ENCODE results near the gene DOC2B. TPM values are rescaled to one million over a fixed set of nuclear protein-coding genes. Genes with fewer than 3 reads are reported as not detected.
"Not testable (repeated sequence)": the region's sequence is repeated elsewhere in the genome, so short reads cannot be mapped to it uniquely, and the experiment has no call there.

DOC2B gene
- total RNA-seq, 2 experiments from 2014 or later: not detected

- POLR2A ChIA-PET: no interaction called here
- no peaks in the 10 kb centered on the region for H3K9me3 Mint-ChIP-seq
- peaks cover 8% of the 10 kb centered on the region for H3K27me3 Mint-ChIP-seq
- H3K4me3 Mint-ChIP-seq: no peak overlapping the region
- DNase-seq (no peak), ATAC-seq (ENCODE audit: low read depth) (no peak)
- H3K27ac Mint-ChIP-seq: no peak overlapping the region
- H3K36me3 Mint-ChIP-seq: no peaks in the 10 kb centered on the region
- peaks cover 2% of the 10 kb centered on the region for H3K4me1 Mint-ChIP-seq
These were observed 8.1 kb downstream of the DOC2B start for GRCh38 chr17:173166-173911.

- Mint-ChIP-seq H3K9me3 (no peaks in the 10 kb centered on the region), H3K27ac (no peak overlapping the region)
These were observed 9.0 kb downstream of the DOC2B start for GRCh38 chr17:172401-172800.

GRCh38 chr17:171871-172270, 9.6 kb downstream of the DOC2B start:
- Mint-ChIP-seq H3K27ac (no peak overlapping the region), H3K36me3 (no peaks in the 10 kb centered on the region), H3K9me3 (no peaks in the 10 kb centered on the region), H3K4me1 (peaks cover 2% of the 10 kb centered on the region), H3K27me3 (peaks cover under 1% of the 10 kb centered on the region), H3K4me3 (no peak overlapping the region)
- ATAC-seq (ENCODE audit: low read depth): no peak
- no peak for DNase-seq
- POLR2A ChIA-PET: no interaction called here

More at GRCh38 chr17:172401-172800, 9.0 kb downstream of the DOC2B start:
- Mint-ChIP-seq H3K27me3 (peaks cover 4% of the 10 kb centered on the region), H3K36me3 (no peaks in the 10 kb centered on the region), H3K4me3 (no peak overlapping the region), H3K4me1 (peaks cover 2% of the 10 kb centered on the region)
- POLR2A ChIA-PET: no interaction called here
- ATAC-seq (ENCODE audit: low read depth) (no peak), DNase-seq (no peak)

GRCh38 chr17:170130-170670, 11.2 kb downstream of the DOC2B start:
- no peak for DNase-seq
- H3K27ac Mint-ChIP-seq: no peak overlapping the region
- H3K4me1 Mint-ChIP-seq: peaks cover 2% of the 10 kb centered on the region
- POLR2A ChIA-PET: no interaction called here
- ATAC-seq (ENCODE audit: low read depth): no peak
- no peaks in the 10 kb centered on the region for H3K27me3 Mint-ChIP-seq
- H3K9me3 Mint-ChIP-seq: no peaks in the 10 kb centered on the region
- no peaks in the 10 kb centered on the region for H3K36me3 Mint-ChIP-seq
- H3K4me3 Mint-ChIP-seq: no peak overlapping the region

- H3K4me1 Mint-ChIP-seq; H3K27me3 Mint-ChIP-seq; H3K27ac Mint-ChIP-seq; DNase-seq; H3K9me3 Mint-ChIP-seq; POLR2A ChIA-PET; H3K4me3 Mint-ChIP-seq; ATAC-seq (ENCODE audit: low read depth); H3K36me3 Mint-ChIP-seq: not testable (repeated sequence)
These were observed 12.8 kb downstream of the DOC2B start for GRCh38 chr17:168614-169013.

GRCh38 chr17:165939-166338, 15.5 kb downstream of the DOC2B start:
- POLR2A ChIA-PET: no interaction called here
- no peak for ATAC-seq (ENCODE audit: low read depth)
- peaks cover 3% of the 10 kb centered on the region for H3K4me1 Mint-ChIP-seq

GRCh38 chr17:164303-165235, 16.9 kb downstream of the DOC2B start:
- no peak for ATAC-seq (ENCODE audit: low read depth)
- no peak overlapping the region for H3K4me3 Mint-ChIP-seq
- peaks cover 2% of the 10 kb centered on the region for H3K27me3 Mint-ChIP-seq
- no peaks in the 10 kb centered on the region for H3K9me3 Mint-ChIP-seq
- H3K4me1 Mint-ChIP-seq: peaks cover 3% of the 10 kb centered on the region
- no peak for DNase-seq
- H3K36me3 Mint-ChIP-seq: no peaks in the 10 kb centered on the region
- no peak overlapping the region for H3K27ac Mint-ChIP-seq
- POLR2A ChIA-PET: no interaction called here

More at GRCh38 chr17:165939-166338, 15.5 kb downstream of the DOC2B start:
- Mint-ChIP-seq H3K36me3 (no peaks in the 10 kb centered on the region), H3K4me3 (no peak overlapping the region), H3K27me3 (peaks cover 2% of the 10 kb centered on the region), H3K27ac (no peak overlapping the region), H3K9me3 (no peaks in the 10 kb centered on the region)
- DNase-seq: no peak

GRCh38 chr17:163514-164098, 17.8 kb downstream of the DOC2B start:
- Mint-ChIP-seq H3K36me3 (no peaks in the 10 kb centered on the region), H3K4me3 (no peak overlapping the region), H3K27ac (no peak overlapping the region), H3K9me3 (no peaks in the 10 kb centered on the region), H3K27me3 (peaks cover 2% of the 10 kb centered on the region), H3K4me1 (peaks cover 1% of the 10 kb centered on the region)
- ATAC-seq (ENCODE audit: low read depth) (no peak), DNase-seq (no peak)
- POLR2A ChIA-PET: no interaction called here

- H3K4me3 Mint-ChIP-seq: no peak overlapping the region
- ATAC-seq (ENCODE audit: low read depth): no peak
These were observed 18.8 kb downstream of the DOC2B start for GRCh38 chr17:162689-163088.

GRCh38 chr17:161481-161880, 20.0 kb downstream of the DOC2B start:
- ATAC-seq (ENCODE audit: low read depth) (no peak), DNase-seq (no peak)
- H3K9me3 Mint-ChIP-seq: no peaks in the 10 kb centered on the region
- H3K27me3 Mint-ChIP-seq: peaks cover 2% of the 10 kb centered on the region
- POLR2A ChIA-PET: no interaction called here
- no peak overlapping the region for H3K27ac Mint-ChIP-seq
- H3K36me3 Mint-ChIP-seq: no peaks in the 10 kb centered on the region
- peaks cover 1% of the 10 kb centered on the region for H3K4me1 Mint-ChIP-seq
- H3K4me3 Mint-ChIP-seq: no peak overlapping the region

More at GRCh38 chr17:162689-163088, 18.8 kb downstream of the DOC2B start:
- Mint-ChIP-seq H3K27me3 (peaks cover 2% of the 10 kb centered on the region), H3K9me3 (no peaks in the 10 kb centered on the region), H3K27ac (no peak overlapping the region), H3K4me1 (peaks cover 1% of the 10 kb centered on the region), H3K36me3 (no peaks in the 10 kb centered on the region)
- DNase-seq: no peak
- POLR2A ChIA-PET: no interaction called here

- Mint-ChIP-seq H3K4me3 (no peak overlapping the region), H3K27ac (no peak overlapping the region), H3K36me3 (no peaks in the 10 kb centered on the region), H3K4me1 (peaks cover 1% of the 10 kb centered on the region), H3K9me3 (no peaks in the 10 kb centered on the region), H3K27me3 (peaks cover 2% of the 10 kb centered on the region)
- no peak for ATAC-seq (ENCODE audit: low read depth)
- DNase-seq: no peak
- POLR2A ChIA-PET: no interaction called here
These were observed 21.1 kb downstream of the DOC2B start for GRCh38 chr17:160336-160735.

GRCh38 chr17:159609-160008, 21.8 kb downstream of the DOC2B start:
- Mint-ChIP-seq H3K27me3 (peaks cover 2% of the 10 kb centered on the region), H3K27ac (no peak overlapping the region), H3K36me3 (no peaks in the 10 kb centered on the region), H3K4me3 (no peak overlapping the region), H3K4me1 (peaks cover 1% of the 10 kb centered on the region), H3K9me3 (no peaks in the 10 kb centered on the region)
- ATAC-seq (ENCODE audit: low read depth): no peak
- no peak for DNase-seq
- POLR2A ChIA-PET: no interaction called here

GRCh38 chr17:158379-158778, 23.1 kb downstream of the DOC2B start:
- no peaks in the 10 kb centered on the region for H3K27me3 Mint-ChIP-seq
- POLR2A ChIA-PET: no interaction called here
- H3K9me3 Mint-ChIP-seq: no peaks in the 10 kb centered on the region
- no peaks in the 10 kb centered on the region for H3K36me3 Mint-ChIP-seq
- no peak overlapping the region for H3K27ac Mint-ChIP-seq
- H3K4me1 Mint-ChIP-seq: no peaks in the 10 kb centered on the region
- ATAC-seq (ENCODE audit: low read depth) (no peak), DNase-seq (no peak)
- H3K4me3 Mint-ChIP-seq: no peak overlapping the region

Data from activated naive CD8-positive, alpha-beta T cell treated with anti-CD3 and anti-CD28 coated beads, Interleukin-2, amount 10 ng/mL, durations not matched to agents 7 days and 5 days (primary cell).